Effector memory CD8-positive, alpha-beta T cell (primary cell): Measurements from ENCODE around the gene ITGA8.
A peak's percentile ranks its signal among the peaks of the same experiment; 100 is the strongest.

ENCODE experiments used
- ATAC-seq: fragments of 150-1000 bp; cut with Tn5 transposase; replicated peaks from 2 replicates; pipeline ENCODE4 v1.10.0; 2021; ENCODE audit warnings: mild to moderate bottlenecking, moderate library complexity
- DNase-seq, 3 experiments: peaks; one replicate each; pipeline ENCODE4 v3.0.0; 2021
- H3K27ac Mint-ChIP-seq, 2 donors: one replicate each; pipeline ENCODE4 v1.8.0; 2022; ENCODE audit warnings: mild to moderate bottlenecking in 2 of 2, mixed read lengths in 2 of 2, moderate library complexity in 2 of 2
- H3K27me3 Mint-ChIP-seq, 2 donors: one replicate each; pipeline ENCODE4 v1.8.0; 2022; ENCODE audit warnings: mixed read lengths in 2 of 2
- H3K36me3 Mint-ChIP-seq: one replicate; pipeline ENCODE4 v1.8.0; 2022; ENCODE audit warnings: mild to moderate bottlenecking, moderate library complexity, mixed read lengths; ENCODE audit not compliant: insufficient read depth
- H3K4me1 Mint-ChIP-seq, 2 donors: one replicate each; pipeline ENCODE4 v1.8.0; 2022; ENCODE audit warnings: low read depth in 2 of 2, mixed read lengths in 2 of 2
- H3K4me3 Mint-ChIP-seq, 2 donors: one replicate each; pipeline ENCODE4 v1.8.0; 2022; ENCODE audit warnings: mild to moderate bottlenecking in 2 of 2, mixed read lengths in 2 of 2, moderate library complexity in 2 of 2
- H3K9me3 Mint-ChIP-seq, 2 donors: one replicate each; pipeline ENCODE4 v1.8.0; 2022; ENCODE audit warnings: mixed read lengths in 2 of 2

Gene ITGA8

GRCh38 chr10:15724683-15725082, 5.0 kb upstream of the ITGA8 start:
- H3K4me1 Mint-ChIP-seq, result no peaks in the 10 kb centered on the region
- no peak overlapping the region for H3K27ac Mint-ChIP-seq
- DNase-seq, result no peak
- no peaks in the 10 kb centered on the region for H3K36me3 Mint-ChIP-seq
- peaks cover 0 to 1% of the 10 kb centered on the region in 2 donors for H3K9me3 Mint-ChIP-seq
- no peak overlapping the region for H3K4me3 Mint-ChIP-seq
- no peak for ATAC-seq
- peaks cover 43 to 46% of the 10 kb centered on the region in 2 donors for H3K27me3 Mint-ChIP-seq

GRCh38 chr10:15723803-15724202, 4.1 kb upstream of the ITGA8 start:
- Mint-ChIP-seq H3K4me1 (peaks cover 0 to 1% of the 10 kb centered on the region in 2 donors), H3K27me3 (peaks cover 47 to 52% of the 10 kb centered on the region in 2 donors), H3K36me3 (no peaks in the 10 kb centered on the region), H3K9me3 (peaks cover 0 to 1% of the 10 kb centered on the region in 2 donors), H3K4me3 (no peak overlapping the region), H3K27ac (no peak overlapping the region)
- no peak for DNase-seq
- no peak for ATAC-seq

- ATAC-seq, result no peak
- peaks cover 52 to 60% of the 10 kb centered on the region in 2 donors for H3K27me3 Mint-ChIP-seq
- H3K9me3 Mint-ChIP-seq, result no peaks in the 10 kb centered on the region
- DNase-seq, result no peak
- H3K27ac Mint-ChIP-seq, result no peak overlapping the region
- no peak overlapping the region for H3K4me3 Mint-ChIP-seq
- peaks cover 0 to 3% of the 10 kb centered on the region in 2 donors for H3K4me1 Mint-ChIP-seq
- H3K36me3 Mint-ChIP-seq, result no peaks in the 10 kb centered on the region
Measured at GRCh38 chr10:15720635-15721287, 1.0 kb upstream of the ITGA8 start.

- Mint-ChIP-seq H3K9me3 (no peaks in the 10 kb centered on the region), H3K4me1 (peaks cover 0 to 3% of the 10 kb centered on the region in 2 donors), H3K4me3 (peak overlapping the region in 1 of 2 donors; percentile 13), H3K36me3 (no peaks in the 10 kb centered on the region), H3K27ac (no peak overlapping the region), H3K27me3 (peaks cover 52 to 69% of the 10 kb centered on the region in 2 donors)
- ATAC-seq, result no peak
- no peak for DNase-seq
Measured at GRCh38 chr10:15719049-15719898, 448 bp downstream of the ITGA8 start.

- Mint-ChIP-seq H3K9me3 (no peaks in the 10 kb centered on the region), H3K36me3 (no peaks in the 10 kb centered on the region), H3K4me1 (peaks cover 0 to 3% of the 10 kb centered on the region in 2 donors), H3K27ac (no peak overlapping the region), H3K27me3 (peaks cover 52 to 71% of the 10 kb centered on the region in 2 donors), H3K4me3 (peak overlapping the region in 1 of 2 donors; percentile 13)
- ATAC-seq (no peak), DNase-seq (no peak)
Measured at GRCh38 chr10:15718694-15719048, 1.1 kb downstream of the ITGA8 start.

- Mint-ChIP-seq H3K4me1 (peaks cover 0 to 3% of the 10 kb centered on the region in 2 donors), H3K4me3 (no peak overlapping the region), H3K27ac (no peak overlapping the region), H3K27me3 (peaks cover 34 to 60% of the 10 kb centered on the region in 2 donors), H3K36me3 (no peaks in the 10 kb centered on the region), H3K9me3 (no peaks in the 10 kb centered on the region)
- DNase-seq (no peak), ATAC-seq (no peak)
Measured at GRCh38 chr10:15715619-15716227, 4.0 kb downstream of the ITGA8 start.

GRCh38 chr10:15714847-15715246, 4.9 kb downstream of the ITGA8 start:
- ATAC-seq (no peak), DNase-seq (no peak)
- no peak overlapping the region for H3K4me3 Mint-ChIP-seq
- peaks cover 33 to 51% of the 10 kb centered on the region in 2 donors for H3K27me3 Mint-ChIP-seq
- no peaks in the 10 kb centered on the region for H3K9me3 Mint-ChIP-seq
- H3K36me3 Mint-ChIP-seq, result no peaks in the 10 kb centered on the region
- no peak overlapping the region for H3K27ac Mint-ChIP-seq
- peaks cover 0 to 3% of the 10 kb centered on the region in 2 donors for H3K4me1 Mint-ChIP-seq

- Mint-ChIP-seq H3K36me3 (no peaks in the 10 kb centered on the region), H3K4me1 (no peaks in the 10 kb centered on the region), H3K27ac (no peak overlapping the region), H3K27me3 (peaks cover 21 to 35% of the 10 kb centered on the region in 2 donors), H3K9me3 (no peaks in the 10 kb centered on the region), H3K4me3 (no peak overlapping the region)
- no peak for ATAC-seq
- DNase-seq, result no peak
Measured at GRCh38 chr10:15712883-15713282, 6.8 kb downstream of the ITGA8 start.

GRCh38 chr10:15710455-15710854, 9.3 kb downstream of the ITGA8 start:
- ATAC-seq (no peak), DNase-seq (no peak)
- Mint-ChIP-seq H3K4me1 (no peaks in the 10 kb centered on the region), H3K27me3 (peaks cover 11 to 24% of the 10 kb centered on the region in 2 donors), H3K36me3 (no peaks in the 10 kb centered on the region), H3K27ac (no peak overlapping the region), H3K4me3 (no peak overlapping the region), H3K9me3 (no peaks in the 10 kb centered on the region)

- Mint-ChIP-seq H3K27ac (no peak overlapping the region), H3K4me3 (no peak overlapping the region), H3K4me1 (no peaks in the 10 kb centered on the region), H3K27me3 (peaks cover 5% of the 10 kb centered on the region in 2 donors), H3K9me3 (no peaks in the 10 kb centered on the region), H3K36me3 (no peaks in the 10 kb centered on the region)
- ATAC-seq, result no peak
- DNase-seq, result no peak
Measured at GRCh38 chr10:15705298-15705697, 14.4 kb downstream of the ITGA8 start.

GRCh38 chr10:15704581-15704968, 15.1 kb downstream of the ITGA8 start:
- H3K27me3 Mint-ChIP-seq, result peaks cover 4 to 5% of the 10 kb centered on the region in 2 donors

GRCh38 chr10:15703944-15704580, 15.7 kb downstream of the ITGA8 start:
- H3K9me3 Mint-ChIP-seq, result no peaks in the 10 kb centered on the region
- no peak overlapping the region for H3K27ac Mint-ChIP-seq
- H3K27me3 Mint-ChIP-seq, result peaks cover 4 to 5% of the 10 kb centered on the region in 2 donors
- H3K4me3 Mint-ChIP-seq, result no peak overlapping the region
- ATAC-seq (no peak), DNase-seq (no peak)
- H3K4me1 Mint-ChIP-seq, result no peaks in the 10 kb centered on the region
- no peaks in the 10 kb centered on the region for H3K36me3 Mint-ChIP-seq

More at GRCh38 chr10:15704581-15704968, 15.1 kb downstream of the ITGA8 start:
- Mint-ChIP-seq H3K27ac (no peak overlapping the region), H3K36me3 (no peaks in the 10 kb centered on the region), H3K9me3 (no peaks in the 10 kb centered on the region), H3K4me1 (no peaks in the 10 kb centered on the region), H3K4me3 (no peak overlapping the region)
- ATAC-seq (no peak), DNase-seq (no peak)

- ATAC-seq, result no peak
- no peak for DNase-seq
Measured at GRCh38 chr10:15703151-15703880, 16.4 kb downstream of the ITGA8 start.

More at GRCh38 chr10:15703151-15703880, 16.4 kb downstream of the ITGA8 start:
- Mint-ChIP-seq H3K4me3 (no peak overlapping the region), H3K9me3 (no peaks in the 10 kb centered on the region), H3K4me1 (no peaks in the 10 kb centered on the region), H3K27me3 (peaks cover 4 to 12% of the 10 kb centered on the region in 2 donors), H3K27ac (no peak overlapping the region), H3K36me3 (no peaks in the 10 kb centered on the region)
